Keratinocyte (primary cell): ENCODE data around the gene SRL.

Experiments
- EZH2 ChIP-seq: IDR thresholded peaks from one replicate; pipeline ENCODE4 v1.6.1; 2012; ENCODE audit warnings: inconsistent platforms, mild to moderate bottlenecking, low read length, moderate library complexity
- TF ChIP-seq, protein P1 (sequence below), 3 experiments: IDR thresholded peaks in 1 of 3; conservative IDR thresholded peaks in 1 of 3; optimal IDR thresholded peaks in 1 of 3; 2 replicates in 2 of 3; 3 replicates in 1 of 3; pipeline versions ENCODE3 to v1.5.1; 2011; ENCODE audit warnings: low read length in 3 of 3, mild to moderate bottlenecking in 3 of 3, moderate library complexity in 2 of 3, control low read depth in 1 of 3, inconsistent platforms in 1 of 3; ENCODE audit not compliant: insufficient read depth in 2 of 3; ENCODE audit errors: extremely low read depth in 1 of 3

- TF ChIP-seq, protein P1, sequence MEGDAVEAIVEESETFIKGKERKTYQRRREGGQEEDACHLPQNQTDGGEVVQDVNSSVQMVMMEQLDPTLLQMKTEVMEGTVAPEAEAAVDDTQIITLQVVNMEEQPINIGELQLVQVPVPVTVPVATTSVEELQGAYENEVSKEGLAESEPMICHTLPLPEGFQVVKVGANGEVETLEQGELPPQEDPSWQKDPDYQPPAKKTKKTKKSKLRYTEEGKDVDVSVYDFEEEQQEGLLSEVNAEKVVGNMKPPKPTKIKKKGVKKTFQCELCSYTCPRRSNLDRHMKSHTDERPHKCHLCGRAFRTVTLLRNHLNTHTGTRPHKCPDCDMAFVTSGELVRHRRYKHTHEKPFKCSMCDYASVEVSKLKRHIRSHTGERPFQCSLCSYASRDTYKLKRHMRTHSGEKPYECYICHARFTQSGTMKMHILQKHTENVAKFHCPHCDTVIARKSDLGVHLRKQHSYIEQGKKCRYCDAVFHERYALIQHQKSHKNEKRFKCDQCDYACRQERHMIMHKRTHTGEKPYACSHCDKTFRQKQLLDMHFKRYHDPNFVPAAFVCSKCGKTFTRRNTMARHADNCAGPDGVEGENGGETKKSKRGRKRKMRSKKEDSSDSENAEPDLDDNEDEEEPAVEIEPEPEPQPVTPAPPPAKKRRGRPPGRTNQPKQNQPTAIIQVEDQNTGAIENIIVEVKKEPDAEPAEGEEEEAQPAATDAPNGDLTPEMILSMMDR (optimal IDR thresholded peaks at IDR 0.05 in 1 of 3, IDR thresholded peaks at IDR 0.05 in 1 of 3, conservative IDR thresholded peaks at IDR 0.05 in 1 of 3; ENCODE audit: extremely low read depth in 1 of 3, insufficient read depth in 2 of 3, low read length in 3 of 3): no peak
- TF ChIP-seq EZH2: no peak
These were observed 18.5 kb upstream of the SRL start for GRCh38 chr16:4260360-4260759.
